Coronary artery (tissue), 2 donors: ENCODE measurements around the gene ERP27.

ENCODE experiments used
- DNase-seq: peaks from one replicate; pipeline ENCODE4 v3.0.0-alpha.2; 2017; ENCODE audit warnings: low spot score
- H3K27ac ChIP-seq, 2 donors: fragments of 200-600 bp; sonication (generic); one replicate each; pipeline ENCODE4 v1.5.1; 2016 to 2019
- H3K4me3 ChIP-seq: fragments of 200-600 bp; sonication (generic); 2 replicates; pipeline ENCODE4 v1.5.1; 2016; ENCODE audit warnings: mild to moderate bottlenecking, moderate library complexity
- TF ChIP-seq, protein P1 (sequence below): fragments of 200-600 bp; sonication (generic); IDR thresholded peaks from one replicate; pipeline ENCODE4 v1.5.1; 2019; ENCODE audit warnings: antibody characterized with exemption

ERP27 gene

DNA sequence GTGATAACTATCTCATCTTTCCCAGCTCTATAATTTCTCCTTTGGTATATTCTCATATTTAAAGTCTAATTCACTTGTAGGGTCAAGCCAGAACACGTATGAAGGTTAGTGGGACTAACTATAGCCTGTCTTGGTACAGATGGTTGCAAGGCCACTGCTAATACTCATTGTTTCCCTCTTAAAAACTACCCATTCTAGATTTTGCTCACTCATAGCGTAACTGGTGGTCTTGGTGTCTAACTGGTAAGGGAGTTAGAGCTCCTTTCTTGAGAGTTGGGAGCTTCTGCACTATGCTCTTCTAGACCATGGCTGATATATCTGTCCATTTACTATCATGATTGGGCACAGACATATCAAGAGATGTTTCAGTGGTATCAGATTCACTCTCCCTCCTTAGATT lies 61.5 kb downstream of the ERP27 start:
- TF ChIP-seq, protein P1, sequence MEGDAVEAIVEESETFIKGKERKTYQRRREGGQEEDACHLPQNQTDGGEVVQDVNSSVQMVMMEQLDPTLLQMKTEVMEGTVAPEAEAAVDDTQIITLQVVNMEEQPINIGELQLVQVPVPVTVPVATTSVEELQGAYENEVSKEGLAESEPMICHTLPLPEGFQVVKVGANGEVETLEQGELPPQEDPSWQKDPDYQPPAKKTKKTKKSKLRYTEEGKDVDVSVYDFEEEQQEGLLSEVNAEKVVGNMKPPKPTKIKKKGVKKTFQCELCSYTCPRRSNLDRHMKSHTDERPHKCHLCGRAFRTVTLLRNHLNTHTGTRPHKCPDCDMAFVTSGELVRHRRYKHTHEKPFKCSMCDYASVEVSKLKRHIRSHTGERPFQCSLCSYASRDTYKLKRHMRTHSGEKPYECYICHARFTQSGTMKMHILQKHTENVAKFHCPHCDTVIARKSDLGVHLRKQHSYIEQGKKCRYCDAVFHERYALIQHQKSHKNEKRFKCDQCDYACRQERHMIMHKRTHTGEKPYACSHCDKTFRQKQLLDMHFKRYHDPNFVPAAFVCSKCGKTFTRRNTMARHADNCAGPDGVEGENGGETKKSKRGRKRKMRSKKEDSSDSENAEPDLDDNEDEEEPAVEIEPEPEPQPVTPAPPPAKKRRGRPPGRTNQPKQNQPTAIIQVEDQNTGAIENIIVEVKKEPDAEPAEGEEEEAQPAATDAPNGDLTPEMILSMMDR = no peak
- H3K4me3 ChIP-seq = no peak overlapping the region
- no peak overlapping the region for H3K27ac ChIP-seq
- no peak for DNase-seq

DNA sequence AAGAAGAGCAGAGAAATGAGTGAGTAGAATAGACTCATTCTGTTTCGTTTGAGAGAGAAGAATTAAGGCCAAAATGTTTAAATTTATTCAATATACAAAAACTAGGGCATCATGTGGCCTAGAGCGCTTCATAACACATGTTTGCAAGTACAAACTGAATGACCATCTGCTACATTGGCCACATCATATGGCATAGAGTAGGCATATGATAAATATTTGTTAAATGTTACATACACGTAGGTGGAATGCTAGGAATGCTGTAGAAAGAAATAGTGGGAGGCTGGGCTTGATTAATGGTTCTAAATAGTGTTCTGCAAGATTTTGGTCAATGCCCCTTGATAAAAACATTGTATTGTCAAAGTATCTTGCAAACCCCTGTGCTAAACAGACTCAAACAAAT lies 63.5 kb downstream of the ERP27 start:
- no peak for DNase-seq
- H3K4me3 ChIP-seq = no peak overlapping the region
- TF ChIP-seq, protein P1 = no peak
- no peak overlapping the region for H3K27ac ChIP-seq

DNA sequence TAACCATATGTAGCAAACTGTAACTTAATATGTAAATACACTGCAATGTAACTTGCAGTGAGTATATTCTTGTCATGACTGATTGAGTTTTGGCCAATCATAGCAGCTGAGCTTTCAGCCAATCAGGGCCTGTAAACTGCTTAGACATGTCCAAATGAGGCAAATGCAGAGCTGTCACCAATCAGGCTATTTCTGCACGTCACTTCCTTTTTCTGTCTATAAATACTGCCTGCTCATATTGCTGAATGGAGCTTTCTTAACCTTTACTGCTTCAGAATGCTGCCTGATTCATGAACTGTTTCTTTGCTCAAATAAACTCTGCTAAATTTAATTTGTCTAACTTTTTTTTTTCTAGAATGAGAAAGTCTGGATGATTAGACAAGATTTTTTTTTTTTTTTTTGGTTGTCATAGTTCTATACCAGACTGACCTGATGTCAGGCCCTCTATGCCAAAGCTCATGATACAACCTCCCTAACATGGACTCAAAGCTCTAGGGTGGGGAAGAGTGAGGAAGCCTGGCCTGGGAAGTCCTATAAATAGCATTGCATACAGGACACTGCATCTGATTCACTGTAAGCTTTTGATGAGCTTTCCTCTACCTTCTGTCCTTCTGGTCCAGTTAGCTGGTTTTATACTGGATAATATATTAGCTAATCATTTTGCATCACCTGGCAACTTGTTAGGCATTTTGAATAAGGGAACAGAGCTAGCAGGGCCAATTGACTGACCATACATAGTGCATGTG lies 64.7 kb downstream of the ERP27 start:
- TF ChIP-seq, protein P1 = no peak
- Histone ChIP-seq H3K4me3 (no peak overlapping the region), H3K27ac (no peak overlapping the region)
- no peak for DNase-seq

DNA sequence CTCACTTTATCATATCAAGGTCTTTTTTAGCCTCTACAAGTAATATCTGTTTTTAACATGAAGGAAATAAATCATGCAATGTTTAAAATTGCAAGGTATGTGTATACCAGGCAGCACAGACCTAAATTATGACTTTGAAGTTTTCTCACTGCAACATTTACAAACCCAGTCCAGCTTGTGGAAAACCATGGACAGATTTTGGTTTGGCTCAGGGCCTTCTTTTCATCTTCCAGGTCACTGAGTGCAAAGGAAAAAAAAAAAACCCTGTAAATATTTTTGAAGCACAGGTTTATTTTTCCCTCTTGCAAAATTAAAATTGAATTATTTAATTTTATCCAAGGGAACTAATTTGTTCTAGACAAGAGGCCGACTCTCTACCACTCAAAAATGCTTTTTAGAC lies 66.5 kb downstream of the ERP27 start:
- TF ChIP-seq, protein P1 = no peak

DNA sequence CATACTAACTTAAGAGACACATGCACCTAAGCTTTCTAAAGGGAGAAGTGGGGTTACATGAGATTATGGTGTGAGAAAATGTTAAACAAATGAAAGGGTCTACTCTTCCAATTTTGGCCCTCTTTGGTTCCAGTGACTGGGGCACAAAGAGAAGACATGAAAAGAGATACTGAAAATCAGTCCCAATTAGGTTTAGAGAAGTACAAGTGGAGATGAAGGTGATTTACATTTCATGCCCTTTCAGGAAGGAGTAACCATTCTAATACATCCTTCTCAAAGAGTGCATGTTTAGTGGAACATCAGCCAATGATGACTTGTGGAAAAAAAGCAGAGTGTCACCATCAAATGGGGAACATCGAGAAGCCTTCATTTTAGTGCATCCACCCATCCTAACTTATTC lies 67.1 kb downstream of the ERP27 start:
- Histone ChIP-seq H3K27ac (no peak overlapping the region), H3K4me3 (no peak overlapping the region)
- TF ChIP-seq, protein P1 = no peak
- no peak for DNase-seq

More for the DNA sequence above, 66.5 kb downstream of the ERP27 start:
- H3K27ac ChIP-seq = no peak overlapping the region
- H3K4me3 ChIP-seq = no peak overlapping the region
- DNase-seq = no peak

DNA sequence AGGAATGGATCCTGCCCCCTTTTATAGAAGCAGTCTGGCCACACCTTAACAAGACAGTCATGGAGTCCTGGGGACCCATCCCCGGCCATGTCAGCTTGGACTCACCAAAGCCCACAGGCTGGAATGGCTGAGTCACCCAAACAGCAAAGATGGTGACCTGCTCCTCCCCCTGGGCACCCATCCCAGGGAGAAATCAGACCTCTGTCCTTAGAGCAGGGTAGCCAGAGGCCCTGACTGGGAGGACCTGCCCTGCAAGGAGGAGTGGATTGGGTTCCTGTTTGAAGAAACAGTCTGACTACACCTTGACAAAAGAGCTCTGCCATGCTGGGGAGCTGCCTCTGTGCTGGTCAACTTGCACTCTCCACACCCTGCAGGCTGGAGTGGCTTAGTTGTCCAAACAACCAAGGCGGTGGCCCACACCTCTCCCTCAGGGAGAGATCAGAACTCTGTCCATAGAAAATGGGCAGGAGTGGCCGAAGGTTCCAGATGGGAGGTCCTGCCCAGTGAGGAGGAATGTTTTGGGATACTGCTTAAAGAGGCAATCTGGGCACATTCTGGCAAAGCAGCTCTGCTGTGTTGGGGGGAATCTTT lies 69.3 kb downstream of the ERP27 start:
- TF ChIP-seq, protein P1 = no peak
- DNase-seq = no peak
- Histone ChIP-seq H3K27ac (no peak overlapping the region), H3K4me3 (no peak overlapping the region)
